Neural cell (in vitro differentiated cells): ENCODE measurements around the gene INO80D. TPM values are rescaled to one million over a fixed set of nuclear protein-coding genes. Genes with fewer than 3 reads are reported as not detected.
"Not testable (repeated sequence)": the region's sequence is repeated elsewhere in the genome, so short reads cannot be mapped to it uniquely, and the experiment has no call there.

ENCODE experiments used
- H2AFZ ChIP-seq: fragments of 200-600, 300-800 bp; sonication (generic), shearing (Covaris generic); 2 replicates; pipeline ENCODE4 v1.6.0; 2014; ENCODE audit warnings: low read depth, mild to moderate bottlenecking, antibody characterized with exemption, low read length, moderate library complexity
- H3F3A ChIP-seq: fragments of 200-600 bp; shearing (Covaris generic); 2 replicates; pipeline ENCODE4 v1.6.1; 2016; ENCODE audit warnings: mild to moderate bottlenecking, moderate library complexity, mixed read lengths, antibody characterized with exemption, low read length; ENCODE audit not compliant: insufficient read depth, poor library complexity, severe bottlenecking
- H3K27ac ChIP-seq: fragments of 200-600, 300-800 bp; sonication (generic), shearing (Covaris generic); 2 replicates; pipeline ENCODE4 v1.5.1; 2014; ENCODE audit warnings: mild to moderate bottlenecking, low read length, moderate library complexity
- H3K27me3 ChIP-seq: fragments of 300-800, 200-600 bp; sonication (generic), shearing (Covaris generic); 2 replicates; pipeline ENCODE4 v1.6.0; 2014; ENCODE audit warnings: mild to moderate bottlenecking, low read depth, low read length, moderate library complexity; ENCODE audit not compliant: insufficient read depth
- H3K36me3 ChIP-seq: fragments of 300-800, 200-600 bp; sonication (generic), shearing (Covaris generic); 2 replicates; pipeline ENCODE4 v1.5.1; 2014; ENCODE audit warnings: mild to moderate bottlenecking, antibody characterized with exemption, low read length, moderate library complexity; ENCODE audit not compliant: insufficient read depth
- H3K4me2 ChIP-seq: fragments of 300-800, 200-600 bp; sonication (generic), shearing (Covaris generic); 2 replicates; pipeline ENCODE4 v1.6.0; 2014; ENCODE audit warnings: mild to moderate bottlenecking, low read length
- H3K4me3 ChIP-seq: fragments of 300-800, 200-600 bp; sonication (generic), shearing (Covaris generic); 2 replicates; pipeline ENCODE4 v1.5.1; 2014; ENCODE audit warnings: mild to moderate bottlenecking, low read length, moderate library complexity
- H3K79me2 ChIP-seq: fragments of 200-600 bp; shearing (Covaris generic); replicated peaks from 2 replicates; pipeline ENCODE4 v1.6.0; 2014; ENCODE audit warnings: mild to moderate bottlenecking, low read length, moderate library complexity; ENCODE audit not compliant: insufficient read depth
- H3K9ac ChIP-seq: fragments of 300-800, 200-600 bp; sonication (generic), shearing (Covaris generic); 2 replicates; pipeline ENCODE4 v1.6.1; 2016; ENCODE audit warnings: mild to moderate bottlenecking, low read length, mixed read lengths
- H3K9me2 ChIP-seq: fragments of 200-600 bp; shearing (Covaris generic); 2 replicates; pipeline ENCODE4 v1.6.1; 2016; ENCODE audit warnings: mild to moderate bottlenecking, low read length, mixed read lengths; ENCODE audit not compliant: insufficient read depth
- H3K9me3 ChIP-seq: fragments of 200-600, 300-800 bp; sonication (generic), shearing (Covaris generic); 2 replicates; pipeline ENCODE4 v1.6.1; 2016; ENCODE audit warnings: mild to moderate bottlenecking, mixed run types, low read length, moderate library complexity, mixed read lengths
- H4K20me1 ChIP-seq: fragments of 200-600 bp; shearing (Covaris generic); 2 replicates; pipeline ENCODE4 v1.6.1; 2016; ENCODE audit warnings: mild to moderate bottlenecking, mixed run types; ENCODE audit not compliant: insufficient read depth
- EP300 ChIP-seq: fragments of 450-650 bp; conservative IDR thresholded peaks from 2 replicates; pipeline ENCODE4 v1.6.1; 2014; ENCODE audit warnings: antibody characterized with exemption, mild to moderate bottlenecking, moderate library complexity; ENCODE audit not compliant: poor library complexity, severe bottlenecking
- EZH2 ChIP-seq: fragments of 200-600, 300-800 bp; shearing (Covaris generic), sonication (generic); IDR thresholded peaks from 2 replicates; pipeline ENCODE4 v1.6.1; 2014; ENCODE audit warnings: antibody characterized with exemption, low read length, borderline replicate concordance, mild to moderate bottlenecking; ENCODE audit not compliant: insufficient read depth, poor library complexity, severe bottlenecking
- MXI1 ChIP-seq: fragments of 450-650 bp; conservative IDR thresholded peaks from 2 replicates; pipeline ENCODE4 v1.6.1; 2014; ENCODE audit warnings: antibody characterized with exemption, mild to moderate bottlenecking; ENCODE audit not compliant: poor library complexity, severe bottlenecking
- POLR2AphosphoS5 ChIP-seq: IDR thresholded peaks from 2 replicates; pipeline ENCODE4 v1.6.1; 2012
- RAD21 ChIP-seq: fragments of 450-650 bp; conservative IDR thresholded peaks from 2 replicates; pipeline ENCODE4 v1.6.1; 2014; ENCODE audit warnings: antibody characterized with exemption, mild to moderate bottlenecking, moderate library complexity
- SMC3 ChIP-seq: fragments of 450-650 bp; conservative IDR thresholded peaks from 2 replicates; pipeline ENCODE4 v1.6.1; 2014; ENCODE audit warnings: antibody characterized with exemption, mild to moderate bottlenecking, moderate library complexity; ENCODE audit not compliant: poor library complexity
- TAF1 ChIP-seq: IDR thresholded peaks from 2 replicates; pipeline ENCODE4 v1.6.1; 2012; ENCODE audit warnings: low read depth
- polyA plus RNA-seq: library from polyadenylated mRNA; depleted of rRNA; stranded (reverse); fragments of >200 nt; gene quantifications from 2 replicates; pipeline ENCODE4 v1.2.3, GENCODE V29; 2014
- TF ChIP-seq, protein P1 (sequence below): IDR thresholded peaks from 2 replicates; pipeline ENCODE4 v1.6.1; 2012; ENCODE audit warnings: borderline replicate concordance
- TF ChIP-seq, protein P2 (sequence below): fragments of 450-650 bp; IDR thresholded peaks from 2 replicates; pipeline ENCODE4 v1.5.1; 2014; ENCODE audit warnings: antibody characterized with exemption, mild to moderate bottlenecking, moderate library complexity; ENCODE audit not compliant: poor library complexity, severe bottlenecking

The INO80D gene
- polyA plus RNA-seq, 1 donor from 2014 or later, result 8.7 TPM

- Histone ChIP-seq H3K36me3 (no peaks in the 10 kb centered on the region), H3K27ac (no peak overlapping the region), H2AFZ (no peak overlapping the region), H3K27me3 (no peaks in the 10 kb centered on the region), H3K9me3 (no peaks in the 10 kb centered on the region), H3F3A (peaks cover under 1% of the 10 kb centered on the region), H3K9me2 (no peaks in the 10 kb centered on the region), H3K9ac (no peak overlapping the region), H3K79me2 (no peaks in the 10 kb centered on the region), H3K4me3 (no peak overlapping the region), H4K20me1 (no peaks in the 10 kb centered on the region), H3K4me2 (no peak overlapping the region)
- no peak for TF ChIP-seq POLR2AphosphoS5
- no peak for TF ChIP-seq EP300
- no peak for TF ChIP-seq TAF1
- TF ChIP-seq, protein P1, sequence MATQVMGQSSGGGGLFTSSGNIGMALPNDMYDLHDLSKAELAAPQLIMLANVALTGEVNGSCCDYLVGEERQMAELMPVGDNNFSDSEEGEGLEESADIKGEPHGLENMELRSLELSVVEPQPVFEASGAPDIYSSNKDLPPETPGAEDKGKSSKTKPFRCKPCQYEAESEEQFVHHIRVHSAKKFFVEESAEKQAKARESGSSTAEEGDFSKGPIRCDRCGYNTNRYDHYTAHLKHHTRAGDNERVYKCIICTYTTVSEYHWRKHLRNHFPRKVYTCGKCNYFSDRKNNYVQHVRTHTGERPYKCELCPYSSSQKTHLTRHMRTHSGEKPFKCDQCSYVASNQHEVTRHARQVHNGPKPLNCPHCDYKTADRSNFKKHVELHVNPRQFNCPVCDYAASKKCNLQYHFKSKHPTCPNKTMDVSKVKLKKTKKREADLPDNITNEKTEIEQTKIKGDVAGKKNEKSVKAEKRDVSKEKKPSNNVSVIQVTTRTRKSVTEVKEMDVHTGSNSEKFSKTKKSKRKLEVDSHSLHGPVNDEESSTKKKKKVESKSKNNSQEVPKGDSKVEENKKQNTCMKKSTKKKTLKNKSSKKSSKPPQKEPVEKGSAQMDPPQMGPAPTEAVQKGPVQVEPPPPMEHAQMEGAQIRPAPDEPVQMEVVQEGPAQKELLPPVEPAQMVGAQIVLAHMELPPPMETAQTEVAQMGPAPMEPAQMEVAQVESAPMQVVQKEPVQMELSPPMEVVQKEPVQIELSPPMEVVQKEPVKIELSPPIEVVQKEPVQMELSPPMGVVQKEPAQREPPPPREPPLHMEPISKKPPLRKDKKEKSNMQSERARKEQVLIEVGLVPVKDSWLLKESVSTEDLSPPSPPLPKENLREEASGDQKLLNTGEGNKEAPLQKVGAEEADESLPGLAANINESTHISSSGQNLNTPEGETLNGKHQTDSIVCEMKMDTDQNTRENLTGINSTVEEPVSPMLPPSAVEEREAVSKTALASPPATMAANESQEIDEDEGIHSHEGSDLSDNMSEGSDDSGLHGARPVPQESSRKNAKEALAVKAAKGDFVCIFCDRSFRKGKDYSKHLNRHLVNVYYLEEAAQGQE, result no peak
- TF ChIP-seq EZH2, result no peak
- TF ChIP-seq, protein P2, sequence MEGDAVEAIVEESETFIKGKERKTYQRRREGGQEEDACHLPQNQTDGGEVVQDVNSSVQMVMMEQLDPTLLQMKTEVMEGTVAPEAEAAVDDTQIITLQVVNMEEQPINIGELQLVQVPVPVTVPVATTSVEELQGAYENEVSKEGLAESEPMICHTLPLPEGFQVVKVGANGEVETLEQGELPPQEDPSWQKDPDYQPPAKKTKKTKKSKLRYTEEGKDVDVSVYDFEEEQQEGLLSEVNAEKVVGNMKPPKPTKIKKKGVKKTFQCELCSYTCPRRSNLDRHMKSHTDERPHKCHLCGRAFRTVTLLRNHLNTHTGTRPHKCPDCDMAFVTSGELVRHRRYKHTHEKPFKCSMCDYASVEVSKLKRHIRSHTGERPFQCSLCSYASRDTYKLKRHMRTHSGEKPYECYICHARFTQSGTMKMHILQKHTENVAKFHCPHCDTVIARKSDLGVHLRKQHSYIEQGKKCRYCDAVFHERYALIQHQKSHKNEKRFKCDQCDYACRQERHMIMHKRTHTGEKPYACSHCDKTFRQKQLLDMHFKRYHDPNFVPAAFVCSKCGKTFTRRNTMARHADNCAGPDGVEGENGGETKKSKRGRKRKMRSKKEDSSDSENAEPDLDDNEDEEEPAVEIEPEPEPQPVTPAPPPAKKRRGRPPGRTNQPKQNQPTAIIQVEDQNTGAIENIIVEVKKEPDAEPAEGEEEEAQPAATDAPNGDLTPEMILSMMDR, result no peak
- TF ChIP-seq SMC3, result no peak
- TF ChIP-seq RAD21, result no peak
- no peak for TF ChIP-seq MXI1
Observed at GRCh38 chr2:206125901-206126300, 39.9 kb upstream of the INO80D start.

DNA sequence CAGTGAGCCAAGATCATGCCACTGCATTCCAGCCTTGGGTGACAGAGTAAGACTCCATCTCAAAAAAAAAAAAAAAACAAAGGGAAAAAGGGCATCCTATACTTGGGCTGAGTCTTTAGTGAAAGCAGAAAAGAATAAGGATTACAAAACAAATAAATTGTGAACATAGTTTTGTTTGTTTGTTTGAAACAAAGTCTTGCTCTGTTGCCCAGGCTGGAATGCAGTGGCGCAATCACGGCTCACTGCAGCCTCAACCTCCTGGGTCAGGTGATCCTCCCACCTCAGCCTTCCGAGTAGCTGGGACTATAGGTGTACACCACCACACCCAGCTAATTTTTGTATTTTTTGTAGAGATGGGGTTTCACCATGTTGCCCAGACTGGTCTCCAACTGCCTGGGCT is 36.6 kb upstream of the INO80D start:
- H3K4me2 ChIP-seq, result not testable (repeated sequence)

GRCh38 chr2:206116278-206116677 is 30.3 kb upstream of the INO80D start:
- no peak overlapping the region for H3K9ac ChIP-seq
- TF ChIP-seq EZH2, result no peak
- TF ChIP-seq EP300, result no peak
- TF ChIP-seq, protein P2, result no peak
- TF ChIP-seq POLR2AphosphoS5, result no peak
- no peak for TF ChIP-seq MXI1
- no peak for TF ChIP-seq RAD21
- no peak for TF ChIP-seq TAF1
- no peak for TF ChIP-seq SMC3
- TF ChIP-seq, protein P1, result no peak
- H3K4me3 ChIP-seq, result no peak overlapping the region

More for the DNA sequence above, 36.6 kb upstream of the INO80D start:
- H3K9me3 ChIP-seq, H3K4me3 ChIP-seq, H3K36me3 ChIP-seq, H3K9ac ChIP-seq, H3K79me2 ChIP-seq, H3F3A ChIP-seq, H4K20me1 ChIP-seq, H3K27ac ChIP-seq, H2AFZ ChIP-seq, H3K27me3 ChIP-seq, H3K9me2 ChIP-seq: not testable (repeated sequence)

More at GRCh38 chr2:206116278-206116677, 30.3 kb upstream of the INO80D start:
- no peaks in the 10 kb centered on the region for H3K79me2 ChIP-seq
- H3K4me2 ChIP-seq, result no peak overlapping the region
- H3K27ac ChIP-seq, result no peak overlapping the region
- H3K9me3 ChIP-seq, result no peaks in the 10 kb centered on the region
- H3K9me2 ChIP-seq, result no peaks in the 10 kb centered on the region
- H3F3A ChIP-seq, result peaks cover 3% of the 10 kb centered on the region
- no peak overlapping the region for H2AFZ ChIP-seq
- H4K20me1 ChIP-seq, result no peaks in the 10 kb centered on the region
- H3K27me3 ChIP-seq, result no peaks in the 10 kb centered on the region
- peaks cover 9% of the 10 kb centered on the region for H3K36me3 ChIP-seq
